Measurements from ENCODE around the gene TRPC1. TPM values are rescaled to one million over a fixed set of nuclear protein-coding genes. Genes with fewer than 3 reads are reported as not detected.
A peak's percentile ranks its signal among the peaks of the same experiment; 100 is the strongest.

TRPC1 gene
- total RNA-seq (2014; rRNA removed; shearing (Covaris generic)) (36.6 and 51.7 TPM in 2 replicates), polyA plus RNA-seq (2016; fragmentation: Nextera tagmentation; extraction: Ambion mirVana) (7.0 and 7.3 TPM in 2 replicates)
- long read RNA-seq, partial matches to known transcripts = 1 of 2 reads
- long read RNA-seq, other reads (novel, unspliced or antisense) = 1 of 2 reads

DNA sequence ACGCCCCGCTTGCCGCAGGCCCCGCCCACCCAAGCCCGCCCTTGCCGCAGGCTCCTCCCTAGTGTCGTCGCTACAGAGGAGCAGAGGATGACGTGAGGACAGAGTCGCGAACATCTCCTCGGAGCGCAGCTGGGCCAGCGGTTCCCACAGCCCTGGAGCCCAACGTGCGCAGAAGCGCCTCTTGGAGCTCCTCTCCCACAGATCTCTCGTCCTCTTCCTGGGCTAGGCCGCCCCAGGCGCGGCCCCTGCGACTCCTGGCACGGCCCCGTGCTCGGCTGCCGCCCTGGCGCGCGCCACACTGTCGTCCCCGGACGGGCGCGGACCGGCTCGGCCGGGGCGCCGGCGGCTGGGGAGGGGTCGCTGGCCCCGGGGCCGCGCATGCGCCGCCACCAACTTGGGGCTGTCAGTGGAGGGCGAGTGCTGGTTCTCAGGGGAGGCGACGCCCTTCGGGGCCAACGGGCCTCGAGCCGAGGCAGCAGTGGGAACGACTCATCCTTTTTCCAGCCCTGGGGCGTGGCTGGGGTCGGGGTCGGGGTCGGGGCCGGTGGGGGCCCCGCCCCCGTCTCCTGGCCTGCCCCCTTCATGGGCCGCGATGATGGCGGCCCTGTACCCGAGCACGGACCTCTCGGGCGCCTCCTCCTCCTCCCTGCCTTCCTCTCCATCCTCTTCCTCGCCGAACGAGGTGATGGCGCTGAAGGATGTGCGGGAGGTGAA lies at the start of gene TRPC1:
Gene TRPC1, plus strand, starts transcription at position 67 of the 714 bp plus-strand sequence. Its CDS starts 526 bp downstream, at position 593.
- Mint-ChIP-seq H3K9me3 (no peaks in the 10 kb centered on the region; the same call in 2 of the 3 replicates), H3K36me3 (ENCODE audit: low read depth) (no peaks in the 10 kb centered on the region; the same call in 2 of the 3 replicates), H3K4me1 (peaks cover 22% of the 10 kb centered on the region), H3K27me3 (ENCODE audit: insufficient read depth, low read depth, poor library complexity) (peaks cover 3% of the 10 kb centered on the region), H3K27ac (peak within 1 kb of the TSS; percentile 95), H3K4me3 (peak within 1 kb of the TSS; percentile 84)
- peak; percentile 89 for ATAC-seq
- Histone ChIP-seq H3K36me3 (ENCODE audit: insufficient read depth) (no peaks in the 10 kb centered on the region), H3K4me2 (peak within 1 kb of the TSS; percentile 94), H3K79me2 (replicated peaks; ENCODE audit: insufficient read depth) (peaks cover 31% of the 10 kb centered on the region), H3K27me3 (ENCODE audit: insufficient read depth) (no peaks in the 10 kb centered on the region), H2AFZ (peak within 1 kb of the TSS; percentile 96), H4K20me1 (replicated peaks; ENCODE audit: insufficient read depth) (0 out of 2 replicates have a peak, but pooled peaks cover 3% of the 10 kb centered on the region), H3F3A (replicated peaks; ENCODE audit: low read depth) (no peaks in the 10 kb centered on the region), H3K27ac (ENCODE audit: low read depth) (peak within 1 kb of the TSS; percentile 94), H3K4me3 (peak within 1 kb of the TSS; percentile 85), H3K9me2 (ENCODE audit: insufficient read depth) (no peaks in the 10 kb centered on the region), H3K4me1 (ENCODE audit: insufficient read depth) (peaks cover 19% of the 10 kb centered on the region)
- no peak for TF ChIP-seq STAT1 (IDR thresholded peaks at IDR 0.05; ENCODE audit: unreplicated experiment)
- TF ChIP-seq, protein P1, sequence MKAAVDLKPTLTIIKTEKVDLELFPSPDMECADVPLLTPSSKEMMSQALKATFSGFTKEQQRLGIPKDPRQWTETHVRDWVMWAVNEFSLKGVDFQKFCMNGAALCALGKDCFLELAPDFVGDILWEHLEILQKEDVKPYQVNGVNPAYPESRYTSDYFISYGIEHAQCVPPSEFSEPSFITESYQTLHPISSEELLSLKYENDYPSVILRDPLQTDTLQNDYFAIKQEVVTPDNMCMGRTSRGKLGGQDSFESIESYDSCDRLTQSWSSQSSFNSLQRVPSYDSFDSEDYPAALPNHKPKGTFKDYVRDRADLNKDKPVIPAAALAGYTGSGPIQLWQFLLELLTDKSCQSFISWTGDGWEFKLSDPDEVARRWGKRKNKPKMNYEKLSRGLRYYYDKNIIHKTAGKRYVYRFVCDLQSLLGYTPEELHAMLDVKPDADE (IDR thresholded peaks at IDR 0.05) = no peak
- no peak for TF ChIP-seq EZH2 (IDR thresholded peaks at IDR 0.05; ENCODE audit: low read depth, unreplicated experiment)
- TF ChIP-seq JUNB (IDR thresholded peaks at IDR 0.05; ENCODE audit: unreplicated experiment) = no peak
- TF ChIP-seq, protein P2, sequence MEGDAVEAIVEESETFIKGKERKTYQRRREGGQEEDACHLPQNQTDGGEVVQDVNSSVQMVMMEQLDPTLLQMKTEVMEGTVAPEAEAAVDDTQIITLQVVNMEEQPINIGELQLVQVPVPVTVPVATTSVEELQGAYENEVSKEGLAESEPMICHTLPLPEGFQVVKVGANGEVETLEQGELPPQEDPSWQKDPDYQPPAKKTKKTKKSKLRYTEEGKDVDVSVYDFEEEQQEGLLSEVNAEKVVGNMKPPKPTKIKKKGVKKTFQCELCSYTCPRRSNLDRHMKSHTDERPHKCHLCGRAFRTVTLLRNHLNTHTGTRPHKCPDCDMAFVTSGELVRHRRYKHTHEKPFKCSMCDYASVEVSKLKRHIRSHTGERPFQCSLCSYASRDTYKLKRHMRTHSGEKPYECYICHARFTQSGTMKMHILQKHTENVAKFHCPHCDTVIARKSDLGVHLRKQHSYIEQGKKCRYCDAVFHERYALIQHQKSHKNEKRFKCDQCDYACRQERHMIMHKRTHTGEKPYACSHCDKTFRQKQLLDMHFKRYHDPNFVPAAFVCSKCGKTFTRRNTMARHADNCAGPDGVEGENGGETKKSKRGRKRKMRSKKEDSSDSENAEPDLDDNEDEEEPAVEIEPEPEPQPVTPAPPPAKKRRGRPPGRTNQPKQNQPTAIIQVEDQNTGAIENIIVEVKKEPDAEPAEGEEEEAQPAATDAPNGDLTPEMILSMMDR (conservative IDR thresholded peaks at IDR 0.05; ENCODE audit: low read depth in 2 of 2) = no peak
- TF ChIP-seq EZH2phosphoT487 (IDR thresholded peaks at IDR 0.05; ENCODE audit: unreplicated experiment) = no peak
- TF ChIP-seq, protein P3, sequence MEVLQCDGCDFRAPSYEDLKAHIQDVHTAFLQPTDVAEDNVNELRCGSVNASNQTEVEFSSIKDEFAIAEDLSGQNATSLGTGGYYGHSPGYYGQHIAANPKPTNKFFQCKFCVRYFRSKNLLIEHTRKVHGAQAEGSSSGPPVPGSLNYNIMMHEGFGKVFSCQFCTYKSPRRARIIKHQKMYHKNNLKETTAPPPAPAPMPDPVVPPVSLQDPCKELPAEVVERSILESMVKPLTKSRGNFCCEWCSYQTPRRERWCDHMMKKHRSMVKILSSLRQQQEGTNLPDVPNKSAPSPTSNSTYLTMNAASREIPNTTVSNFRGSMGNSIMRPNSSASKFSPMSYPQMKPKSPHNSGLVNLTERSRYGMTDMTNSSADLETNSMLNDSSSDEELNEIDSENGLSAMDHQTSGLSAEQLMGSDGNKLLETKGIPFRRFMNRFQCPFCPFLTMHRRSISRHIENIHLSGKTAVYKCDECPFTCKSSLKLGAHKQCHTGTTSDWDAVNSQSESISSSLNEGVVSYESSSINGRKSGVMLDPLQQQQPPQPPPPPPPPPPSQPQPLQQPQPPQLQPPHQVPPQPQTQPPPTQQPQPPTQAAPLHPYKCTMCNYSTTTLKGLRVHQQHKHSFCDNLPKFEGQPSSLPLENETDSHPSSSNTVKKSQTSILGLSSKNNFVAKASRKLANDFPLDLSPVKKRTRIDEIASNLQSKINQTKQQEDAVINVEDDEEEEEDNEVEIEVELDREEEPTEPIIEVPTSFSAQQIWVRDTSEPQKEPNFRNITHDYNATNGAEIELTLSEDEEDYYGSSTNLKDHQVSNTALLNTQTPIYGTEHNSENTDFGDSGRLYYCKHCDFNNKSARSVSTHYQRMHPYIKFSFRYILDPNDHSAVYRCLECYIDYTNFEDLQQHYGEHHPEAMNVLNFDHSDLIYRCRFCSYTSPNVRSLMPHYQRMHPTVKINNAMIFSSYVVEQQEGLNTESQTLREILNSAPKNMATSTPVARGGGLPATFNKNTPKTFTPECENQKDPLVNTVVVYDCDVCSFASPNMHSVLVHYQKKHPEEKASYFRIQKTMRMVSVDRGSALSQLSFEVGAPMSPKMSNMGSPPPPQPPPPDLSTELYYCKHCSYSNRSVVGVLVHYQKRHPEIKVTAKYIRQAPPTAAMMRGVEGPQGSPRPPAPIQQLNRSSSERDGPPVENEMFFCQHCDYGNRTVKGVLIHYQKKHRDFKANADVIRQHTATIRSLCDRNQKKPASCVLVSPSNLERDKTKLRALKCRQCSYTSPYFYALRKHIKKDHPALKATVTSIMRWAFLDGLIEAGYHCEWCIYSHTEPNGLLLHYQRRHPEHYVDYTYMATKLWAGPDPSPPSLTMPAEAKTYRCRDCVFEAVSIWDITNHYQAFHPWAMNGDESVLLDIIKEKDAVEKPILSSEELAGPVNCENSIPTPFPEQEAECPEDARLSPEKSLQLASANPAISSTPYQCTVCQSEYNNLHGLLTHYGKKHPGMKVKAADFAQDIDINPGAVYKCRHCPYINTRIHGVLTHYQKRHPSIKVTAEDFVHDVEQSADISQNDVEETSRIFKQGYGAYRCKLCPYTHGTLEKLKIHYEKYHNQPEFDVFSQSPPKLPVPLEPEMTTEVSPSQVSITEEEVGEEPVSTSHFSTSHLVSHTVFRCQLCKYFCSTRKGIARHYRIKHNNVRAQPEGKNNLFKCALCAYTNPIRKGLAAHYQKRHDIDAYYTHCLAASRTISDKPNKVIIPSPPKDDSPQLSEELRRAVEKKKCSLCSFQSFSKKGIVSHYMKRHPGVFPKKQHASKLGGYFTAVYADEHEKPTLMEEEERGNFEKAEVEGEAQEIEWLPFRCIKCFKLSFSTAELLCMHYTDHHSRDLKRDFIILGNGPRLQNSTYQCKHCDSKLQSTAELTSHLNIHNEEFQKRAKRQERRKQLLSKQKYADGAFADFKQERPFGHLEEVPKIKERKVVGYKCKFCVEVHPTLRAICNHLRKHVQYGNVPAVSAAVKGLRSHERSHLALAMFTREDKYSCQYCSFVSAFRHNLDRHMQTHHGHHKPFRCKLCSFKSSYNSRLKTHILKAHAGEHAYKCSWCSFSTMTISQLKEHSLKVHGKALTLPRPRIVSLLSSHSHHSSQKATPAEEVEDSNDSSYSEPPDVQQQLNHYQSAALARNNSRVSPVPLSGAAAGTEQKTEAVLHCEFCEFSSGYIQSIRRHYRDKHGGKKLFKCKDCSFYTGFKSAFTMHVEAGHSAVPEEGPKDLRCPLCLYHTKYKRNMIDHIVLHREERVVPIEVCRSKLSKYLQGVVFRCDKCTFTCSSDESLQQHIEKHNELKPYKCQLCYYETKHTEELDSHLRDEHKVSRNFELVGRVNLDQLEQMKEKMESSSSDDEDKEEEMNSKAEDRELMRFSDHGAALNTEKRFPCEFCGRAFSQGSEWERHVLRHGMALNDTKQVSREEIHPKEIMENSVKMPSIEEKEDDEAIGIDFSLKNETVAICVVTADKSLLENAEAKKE (CRISPR knock-in tag; IDR thresholded peaks at IDR 0.05) = no peak
- peak; percentile 76 for TF ChIP-seq POLR2AphosphoS5 (IDR thresholded peaks at IDR 0.05; ENCODE audit: low read depth)
- no peak for TF ChIP-seq ZNF114 (CRISPR knock-in tag; IDR thresholded peaks at IDR 0.05)
- no peak for TF ChIP-seq NANOG (IDR thresholded peaks at IDR 0.05; ENCODE audit: borderline replicate concordance)
- peak; percentile 35; the same call in 1 of the 2 replicates for TF ChIP-seq CREB1 (CRISPR knock-in tag; IDR thresholded peaks at IDR 0.05; ENCODE audit: low read depth)
- TF ChIP-seq, protein P4, sequence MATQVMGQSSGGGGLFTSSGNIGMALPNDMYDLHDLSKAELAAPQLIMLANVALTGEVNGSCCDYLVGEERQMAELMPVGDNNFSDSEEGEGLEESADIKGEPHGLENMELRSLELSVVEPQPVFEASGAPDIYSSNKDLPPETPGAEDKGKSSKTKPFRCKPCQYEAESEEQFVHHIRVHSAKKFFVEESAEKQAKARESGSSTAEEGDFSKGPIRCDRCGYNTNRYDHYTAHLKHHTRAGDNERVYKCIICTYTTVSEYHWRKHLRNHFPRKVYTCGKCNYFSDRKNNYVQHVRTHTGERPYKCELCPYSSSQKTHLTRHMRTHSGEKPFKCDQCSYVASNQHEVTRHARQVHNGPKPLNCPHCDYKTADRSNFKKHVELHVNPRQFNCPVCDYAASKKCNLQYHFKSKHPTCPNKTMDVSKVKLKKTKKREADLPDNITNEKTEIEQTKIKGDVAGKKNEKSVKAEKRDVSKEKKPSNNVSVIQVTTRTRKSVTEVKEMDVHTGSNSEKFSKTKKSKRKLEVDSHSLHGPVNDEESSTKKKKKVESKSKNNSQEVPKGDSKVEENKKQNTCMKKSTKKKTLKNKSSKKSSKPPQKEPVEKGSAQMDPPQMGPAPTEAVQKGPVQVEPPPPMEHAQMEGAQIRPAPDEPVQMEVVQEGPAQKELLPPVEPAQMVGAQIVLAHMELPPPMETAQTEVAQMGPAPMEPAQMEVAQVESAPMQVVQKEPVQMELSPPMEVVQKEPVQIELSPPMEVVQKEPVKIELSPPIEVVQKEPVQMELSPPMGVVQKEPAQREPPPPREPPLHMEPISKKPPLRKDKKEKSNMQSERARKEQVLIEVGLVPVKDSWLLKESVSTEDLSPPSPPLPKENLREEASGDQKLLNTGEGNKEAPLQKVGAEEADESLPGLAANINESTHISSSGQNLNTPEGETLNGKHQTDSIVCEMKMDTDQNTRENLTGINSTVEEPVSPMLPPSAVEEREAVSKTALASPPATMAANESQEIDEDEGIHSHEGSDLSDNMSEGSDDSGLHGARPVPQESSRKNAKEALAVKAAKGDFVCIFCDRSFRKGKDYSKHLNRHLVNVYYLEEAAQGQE (IDR thresholded peaks at IDR 0.05; ENCODE audit: unreplicated experiment) = no peak
- no peak for TF ChIP-seq ZNF331 (CRISPR knock-in tag; IDR thresholded peaks at IDR 0.05; ENCODE audit: low read depth)
- peak; percentile 89 for DNase-seq (ENCODE audit: low spot score)
